ENCODE results near the gene PACSIN3.

Gene PACSIN3

DNA sequence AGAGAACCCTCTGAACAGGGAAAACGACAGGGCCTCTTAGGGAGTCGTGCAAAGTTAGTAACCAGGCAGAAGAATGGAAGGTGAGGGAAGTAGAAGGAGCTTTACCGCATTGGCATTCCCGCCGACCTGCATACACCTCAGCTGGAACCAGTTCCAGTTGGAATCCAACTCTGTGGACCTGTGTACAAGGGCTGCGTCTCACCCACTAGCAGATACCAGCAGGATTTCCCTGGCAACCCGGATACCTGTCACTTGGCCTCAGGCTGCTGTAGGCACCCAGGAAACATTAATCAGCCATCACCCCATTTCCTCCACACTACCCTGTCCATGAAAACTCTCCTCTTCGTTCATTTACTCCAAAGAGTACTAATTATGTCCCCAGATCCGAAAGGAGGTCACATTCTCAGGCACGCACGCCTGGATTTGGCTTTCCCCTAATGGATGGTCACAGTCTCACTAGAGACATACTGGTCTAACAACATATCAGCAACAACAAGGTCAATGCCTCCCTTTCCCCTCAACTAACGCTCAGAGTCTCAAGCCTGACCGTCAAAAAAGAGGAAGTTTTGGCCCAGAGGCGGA lies 10.4 kb downstream of the PACSIN3 start:
- Histone ChIP-seq H3K27me3 (ENCODE audit: control insufficient read depth, low read length) (no peaks in the 10 kb centered on the region), H3K36me3 (ENCODE audit: control insufficient read depth, low read length) (peaks cover 55% of the 10 kb centered on the region), H3K4me3 (ENCODE audit: low read length) (peak overlapping the region; percentile 81), H4K20me1 (ENCODE audit: control insufficient read depth, insufficient read depth, low read depth, low read length) (peaks cover 4% of the 10 kb centered on the region; the same call in 1 of the 2 replicates), H3K4me1 (ENCODE audit: control insufficient read depth, low read length) (peaks cover 20% of the 10 kb centered on the region), H3K4me2 (ENCODE audit: low read length) (peak overlapping the region; percentile 95), H3K79me2 (ENCODE audit: control insufficient read depth, low read length) (peaks cover 58% of the 10 kb centered on the region), H3K27ac (ENCODE audit: low read depth, low read length) (peak overlapping the region; percentile 68), H3F3A (ENCODE audit: control insufficient read depth, insufficient read depth) (no peaks in the 10 kb centered on the region; the same call in 1 of the 2 replicates), H3K9me3 (ENCODE audit: control insufficient read depth, insufficient read depth, low read length) (no peaks in the 10 kb centered on the region), H3K9me2 (replicated peaks; ENCODE audit: control insufficient read depth, low read length) (no peaks in the 10 kb centered on the region)
- TF ChIP-seq, protein P1, sequence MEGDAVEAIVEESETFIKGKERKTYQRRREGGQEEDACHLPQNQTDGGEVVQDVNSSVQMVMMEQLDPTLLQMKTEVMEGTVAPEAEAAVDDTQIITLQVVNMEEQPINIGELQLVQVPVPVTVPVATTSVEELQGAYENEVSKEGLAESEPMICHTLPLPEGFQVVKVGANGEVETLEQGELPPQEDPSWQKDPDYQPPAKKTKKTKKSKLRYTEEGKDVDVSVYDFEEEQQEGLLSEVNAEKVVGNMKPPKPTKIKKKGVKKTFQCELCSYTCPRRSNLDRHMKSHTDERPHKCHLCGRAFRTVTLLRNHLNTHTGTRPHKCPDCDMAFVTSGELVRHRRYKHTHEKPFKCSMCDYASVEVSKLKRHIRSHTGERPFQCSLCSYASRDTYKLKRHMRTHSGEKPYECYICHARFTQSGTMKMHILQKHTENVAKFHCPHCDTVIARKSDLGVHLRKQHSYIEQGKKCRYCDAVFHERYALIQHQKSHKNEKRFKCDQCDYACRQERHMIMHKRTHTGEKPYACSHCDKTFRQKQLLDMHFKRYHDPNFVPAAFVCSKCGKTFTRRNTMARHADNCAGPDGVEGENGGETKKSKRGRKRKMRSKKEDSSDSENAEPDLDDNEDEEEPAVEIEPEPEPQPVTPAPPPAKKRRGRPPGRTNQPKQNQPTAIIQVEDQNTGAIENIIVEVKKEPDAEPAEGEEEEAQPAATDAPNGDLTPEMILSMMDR (IDR thresholded peaks at IDR 0.05; ENCODE audit: low read depth, low read length, poor library complexity, severe bottlenecking) = no peak
- TF ChIP-seq EZH2phosphoT487 (IDR thresholded peaks at IDR 0.05; ENCODE audit: borderline replicate concordance, low read length) = no peak

GRCh38 chr11:47172740-47173336 lies 13.4 kb downstream of the PACSIN3 start:
- Histone ChIP-seq H3K79me2 (ENCODE audit: control insufficient read depth, low read length) (peaks cover 71% of the 10 kb centered on the region), H3K36me3 (ENCODE audit: control insufficient read depth, low read length) (peaks cover 79% of the 10 kb centered on the region), H3K4me3 (ENCODE audit: low read length) (no peak overlapping the region), H3K9me2 (replicated peaks; ENCODE audit: control insufficient read depth, low read length) (no peaks in the 10 kb centered on the region), H3F3A (ENCODE audit: control insufficient read depth, insufficient read depth) (no peaks in the 10 kb centered on the region; the same call in 1 of the 2 replicates), H3K4me1 (ENCODE audit: control insufficient read depth, low read length) (peaks cover 17% of the 10 kb centered on the region), H4K20me1 (ENCODE audit: control insufficient read depth, insufficient read depth, low read depth, low read length) (peaks cover 4% of the 10 kb centered on the region; the same call in 1 of the 2 replicates), H3K27ac (ENCODE audit: low read depth, low read length) (no peak overlapping the region), H3K27me3 (ENCODE audit: control insufficient read depth, low read length) (no peaks in the 10 kb centered on the region), H3K9me3 (ENCODE audit: control insufficient read depth, insufficient read depth, low read length) (no peaks in the 10 kb centered on the region), H3K4me2 (ENCODE audit: low read length) (no peak overlapping the region)
- TF ChIP-seq, protein P1 (IDR thresholded peaks at IDR 0.05; ENCODE audit: low read depth, low read length, poor library complexity, severe bottlenecking) = no peak
- no peak for TF ChIP-seq EZH2phosphoT487 (IDR thresholded peaks at IDR 0.05; ENCODE audit: borderline replicate concordance, low read length)

GRCh38 chr11:47171856-47172255 lies 14.4 kb downstream of the PACSIN3 start:
- Histone ChIP-seq H3K27me3 (ENCODE audit: control insufficient read depth, low read length) (no peaks in the 10 kb centered on the region), H3K4me3 (ENCODE audit: low read length) (no peak overlapping the region), H3K36me3 (ENCODE audit: control insufficient read depth, low read length) (peaks cover 89% of the 10 kb centered on the region), H3K79me2 (ENCODE audit: control insufficient read depth, low read length) (peaks cover 74% of the 10 kb centered on the region), H3K9me2 (replicated peaks; ENCODE audit: control insufficient read depth, low read length) (no peaks in the 10 kb centered on the region), H3F3A (ENCODE audit: control insufficient read depth, insufficient read depth) (no peaks in the 10 kb centered on the region; the same call in 1 of the 2 replicates), H3K4me2 (ENCODE audit: low read length) (no peak overlapping the region), H3K4me1 (ENCODE audit: control insufficient read depth, low read length) (peaks cover 12% of the 10 kb centered on the region), H4K20me1 (ENCODE audit: control insufficient read depth, insufficient read depth, low read depth, low read length) (peaks cover 4% of the 10 kb centered on the region; the same call in 1 of the 2 replicates), H3K27ac (ENCODE audit: low read depth, low read length) (no peak overlapping the region), H3K9me3 (ENCODE audit: control insufficient read depth, insufficient read depth, low read length) (no peaks in the 10 kb centered on the region)
- TF ChIP-seq, protein P1 (IDR thresholded peaks at IDR 0.05; ENCODE audit: low read depth, low read length, poor library complexity, severe bottlenecking) = no peak
- no peak for TF ChIP-seq EZH2phosphoT487 (IDR thresholded peaks at IDR 0.05; ENCODE audit: borderline replicate concordance, low read length)
